NCI-H1930 (cell line): Measurements from ENCODE around the gene PCBP3.

Experiments used
- DNase-seq, 2 experiments: peaks; one replicate each; lab custom pipeline; 2025; lab: John Stamatoyannopoulos, UW

Gene PCBP3

GRCh38 chr21:45982758-45983648 is 339.5 kb downstream of the PCBP3 start:
- DNase-seq = no peak

DNA sequence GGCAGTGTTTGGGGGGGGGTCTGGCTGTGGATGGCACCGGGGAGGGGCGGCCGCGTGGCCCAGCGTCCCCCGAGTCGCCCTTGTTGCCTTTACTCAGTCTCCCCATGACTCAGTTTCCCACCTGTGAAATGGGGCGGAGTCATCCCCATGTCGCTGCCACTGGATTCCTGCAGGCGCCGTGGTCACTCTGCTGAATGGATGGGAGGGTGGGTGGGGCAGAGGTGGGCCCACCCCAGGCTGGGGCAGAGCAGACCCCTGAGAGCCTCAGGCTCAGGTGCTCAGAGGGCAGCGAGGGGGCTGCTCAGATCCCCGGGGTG is 340.1 kb downstream of the PCBP3 start:
- no peak for DNase-seq

- no peak for DNase-seq
Measured at GRCh38 chr21:45983981-45984551, 340.5 kb downstream of the PCBP3 start.

GRCh38 chr21:45984584-45985095 is 341.1 kb downstream of the PCBP3 start:
- no peak for DNase-seq

- no peak for DNase-seq
Measured at GRCh38 chr21:45985471-45986315, 342.2 kb downstream of the PCBP3 start.

DNA sequence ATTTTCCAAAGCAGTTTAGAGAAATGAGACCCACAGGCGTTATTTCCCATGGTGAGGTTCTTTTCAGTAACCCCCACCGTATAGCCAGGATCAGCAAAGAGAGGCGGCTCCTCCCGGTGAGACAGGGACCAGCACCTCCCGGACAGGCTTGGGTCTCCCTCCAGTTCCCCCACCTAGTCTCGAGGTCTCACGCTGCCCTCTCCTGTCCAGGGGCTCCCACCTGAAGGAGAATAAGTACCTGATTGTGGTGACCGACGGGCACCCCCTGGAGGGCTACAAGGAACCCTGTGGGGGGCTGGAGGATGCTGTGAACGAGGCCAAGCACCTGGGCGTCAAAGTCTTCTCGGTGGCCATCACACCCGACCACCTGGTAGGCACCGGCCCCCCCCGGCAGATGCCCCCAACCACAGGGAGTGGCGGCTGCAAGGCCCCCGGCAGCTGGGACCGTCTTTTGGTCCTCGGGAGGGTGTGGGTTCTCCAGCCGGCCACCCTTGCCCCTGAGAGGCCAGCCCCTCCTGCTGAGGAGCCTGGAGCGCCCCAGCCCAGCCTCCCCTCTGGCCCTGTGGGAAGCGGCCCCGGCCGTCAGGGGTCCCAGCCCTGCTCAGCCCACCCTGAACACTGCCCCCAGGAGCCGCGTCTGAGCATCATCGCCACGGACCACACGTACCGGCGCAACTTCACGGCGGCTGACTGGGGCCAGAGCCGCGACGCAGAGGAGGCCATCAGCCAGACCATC is 343.0 kb downstream of the PCBP3 start:
- no peak for DNase-seq

DNA sequence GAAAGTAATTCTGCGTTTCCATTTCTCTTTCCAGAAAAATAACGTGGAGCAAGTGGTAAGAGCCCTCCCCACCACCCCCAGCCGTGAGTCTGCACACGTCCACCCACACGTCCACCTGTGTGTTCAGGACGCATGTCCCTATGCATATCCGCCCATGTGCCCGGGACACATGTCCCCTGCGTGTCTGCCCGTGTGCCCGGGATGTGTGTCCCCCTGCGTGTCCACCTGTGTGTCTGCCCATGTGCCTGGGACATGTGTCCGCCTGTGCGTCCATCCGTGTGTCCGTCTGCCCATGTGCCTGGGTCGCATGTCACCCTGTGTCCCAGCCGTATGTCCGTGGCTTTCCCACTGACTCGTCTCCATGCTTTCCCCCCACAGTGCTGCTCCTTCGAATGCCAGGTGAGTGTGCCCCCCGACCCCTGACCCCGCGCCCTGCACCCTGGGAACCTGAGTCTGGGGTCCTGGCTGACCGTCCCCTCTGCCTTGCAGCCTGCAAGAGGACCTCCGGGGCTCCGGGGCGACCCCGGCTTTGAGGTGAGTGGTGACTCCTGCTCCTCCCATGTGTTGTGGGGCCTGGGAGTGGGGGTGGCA is 343.7 kb downstream of the PCBP3 start:
- DNase-seq = no peak

- DNase-seq = no peak
Measured at GRCh38 chr21:45988366-45989347, 345.1 kb downstream of the PCBP3 start.

GRCh38 chr21:45989355-45990048 is 346.0 kb downstream of the PCBP3 start:
- DNase-seq = no peak

DNA sequence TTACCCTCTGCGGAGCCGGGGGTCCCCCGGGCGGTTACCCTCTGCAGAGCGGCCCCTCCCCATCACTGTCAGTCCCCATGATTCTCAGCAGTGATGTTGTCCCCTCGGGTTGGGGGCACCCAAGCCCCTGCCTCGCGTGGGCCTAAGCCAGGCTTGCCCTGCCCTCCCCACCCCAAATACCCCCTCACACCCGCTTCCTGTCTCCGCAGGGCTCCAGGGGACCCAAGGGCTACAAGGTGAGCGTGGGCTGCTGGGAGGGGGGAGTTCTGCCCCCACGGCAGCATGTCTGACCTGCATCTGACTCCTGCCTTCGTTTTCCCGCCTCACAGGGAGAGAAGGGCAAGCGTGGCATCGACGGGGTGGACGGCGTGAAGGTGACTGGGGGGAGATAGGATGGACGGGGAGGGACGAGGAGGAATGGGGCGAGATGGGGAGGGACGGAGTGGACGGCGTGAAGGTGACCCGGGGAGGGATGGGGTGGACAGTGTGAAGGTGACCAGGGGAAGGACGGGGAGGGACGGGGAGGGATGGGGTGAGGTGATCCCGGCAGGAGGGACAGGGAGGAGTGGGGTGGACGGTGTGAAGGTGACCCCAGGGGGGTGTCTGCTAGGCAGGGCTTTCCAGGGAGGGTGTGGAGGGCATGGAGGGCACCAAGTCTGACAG is 346.7 kb downstream of the PCBP3 start:
- no peak for DNase-seq

DNA sequence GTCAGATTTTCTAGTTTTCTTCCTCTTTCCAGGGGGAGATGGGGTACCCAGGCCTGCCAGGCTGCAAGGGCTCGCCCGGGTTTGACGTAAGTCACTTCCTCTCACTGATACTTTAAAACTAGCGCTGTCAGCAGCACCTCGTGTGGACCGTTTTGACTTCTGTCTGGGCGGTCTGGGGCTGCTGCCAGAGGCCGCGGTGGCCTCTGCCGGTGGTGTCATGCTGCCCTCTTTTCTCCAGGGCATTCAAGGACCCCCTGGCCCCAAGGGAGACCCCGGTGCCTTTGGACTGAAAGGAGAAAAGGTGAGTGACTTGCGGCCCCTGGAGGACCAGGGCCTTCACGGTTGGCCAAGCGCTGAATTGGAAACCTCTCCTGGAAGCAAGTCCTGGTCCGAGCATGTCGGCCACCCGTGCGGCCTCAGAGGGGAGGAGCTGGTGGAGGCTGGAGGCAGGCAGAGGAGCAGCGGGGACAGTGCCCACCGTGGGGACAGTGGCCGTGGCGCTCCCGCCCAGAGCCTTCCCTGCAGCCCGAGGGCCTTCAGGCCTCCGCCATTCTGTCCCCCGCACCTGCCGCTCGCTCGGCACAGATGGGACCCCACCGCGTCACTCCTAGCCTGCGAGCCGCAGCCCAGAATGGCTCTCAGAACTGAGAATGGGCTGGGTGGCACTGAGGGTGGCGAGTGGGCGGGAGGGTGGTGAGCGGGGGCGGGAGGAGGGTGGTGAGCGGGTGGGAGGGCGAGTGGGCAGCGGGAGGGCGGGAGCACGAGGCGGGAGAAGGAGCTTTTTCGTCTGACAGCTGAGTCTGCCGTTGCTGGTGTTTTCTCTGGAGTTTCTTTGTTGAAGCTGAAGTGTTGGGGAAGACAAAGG is 347.4 kb downstream of the PCBP3 start:
- no peak for DNase-seq

- DNase-seq = no peak
Measured at GRCh38 chr21:45991606-45992300, 348.2 kb downstream of the PCBP3 start.
